H1 (cell line): Measurements from ENCODE around the gene KIAA1671. TPM values are rescaled to one million over a fixed set of nuclear protein-coding genes. Genes with fewer than 3 reads are reported as not detected.

Experiments used
- CTCF ChIA-PET: fragments of 300-600 bp; sonication (Branson Sonifier 250); formaldehyde crosslinking; loops from one replicate; lab custom pipeline; 2021; ENCODE audit not compliant: partially characterized antibody; lab: Charles Lee
- POLR2A ChIA-PET: fragments of 300-600 bp; sonication (Branson Sonifier 250); formaldehyde crosslinking; loops from one replicate; lab custom pipeline; 2021; ENCODE audit warnings: inconsistent platforms; ENCODE audit not compliant: partially characterized antibody; lab: Charles Lee
- DNase-seq, 2 experiments: peaks; one replicate each; pipeline versions ENCODE4 v3.0.0 to v3.0.0-alpha.2; 2010 to 2022; ENCODE audit warnings: low spot score in 2 of 2, low read depth in 1 of 2, mixed read lengths in 1 of 2
- FAIRE-seq: peaks from 2 replicates; lab custom pipeline; 2011; peaks lifted over from hg19 to GRCh38; lab: Jason Lieb, UNC
- H2AFZ ChIP-seq: 2 replicates; pipeline ENCODE4 v1.8.1; 2012; ENCODE audit warnings: low read length, inconsistent platforms
- H2AK5ac ChIP-seq: 2 replicates; pipeline ENCODE4 v1.6.1; 2013; ENCODE audit warnings: low read depth, low read length
- H2BK120ac ChIP-seq: replicated peaks from 2 replicates; pipeline ENCODE3; 2013; ENCODE audit warnings: low read depth, low read length, inconsistent platforms
- H2BK12ac ChIP-seq: 2 replicates; pipeline ENCODE4 v1.6.1; 2013; ENCODE audit warnings: low read depth, low read length
- H2BK15ac ChIP-seq: 2 replicates; pipeline ENCODE4 v1.6.1; 2013; ENCODE audit warnings: low read length
- H2BK20ac ChIP-seq: 2 replicates; pipeline ENCODE4 v1.6.1; 2013; ENCODE audit warnings: low read length
- H2BK5ac ChIP-seq: 2 replicates; pipeline ENCODE4 v1.6.1; 2013; ENCODE audit warnings: low read depth, low read length
- H3K14ac ChIP-seq: 2 replicates; pipeline ENCODE4 v1.6.1; 2013; ENCODE audit warnings: inconsistent platforms; ENCODE audit not compliant: insufficient read length
- H3K18ac ChIP-seq: 2 replicates; pipeline ENCODE4 v1.6.1; 2013; ENCODE audit warnings: low read length; ENCODE audit errors: extremely low read depth
- H3K23ac ChIP-seq: 2 replicates; pipeline ENCODE4 v1.6.1; 2013; ENCODE audit warnings: inconsistent platforms; ENCODE audit not compliant: insufficient read length
- H3K23me2 ChIP-seq: 2 replicates; pipeline ENCODE4 v1.6.1; 2013; ENCODE audit warnings: low read depth, low read length
- H3K27ac ChIP-seq: 2 replicates; pipeline ENCODE4 v1.6.1; 2011; ENCODE audit warnings: low read depth, low read length, inconsistent platforms
- H3K27me3 ChIP-seq, 4 experiments: replicated peaks in 1 of 4; 1 replicate in 1 of 4; 2 replicates in 3 of 4; pipeline versions ENCODE4 v1.6.1 to v1.8.1; 2011 to 2013; ENCODE audit warnings: low read length in 3 of 4, mild to moderate bottlenecking in 3 of 4, inconsistent platforms in 2 of 4, mixed read lengths in 2 of 4, moderate library complexity in 1 of 4; ENCODE audit not compliant: control insufficient read depth in 3 of 4, insufficient read depth in 3 of 4; ENCODE audit errors: extremely low read depth in 1 of 4
- H3K36me3 ChIP-seq, 4 experiments: 2 replicates each; pipeline versions ENCODE4 v1.6.1 to v1.8.1; 2011 to 2013; ENCODE audit warnings: mild to moderate bottlenecking in 4 of 4, low read length in 3 of 4, moderate library complexity in 2 of 4, control low read depth in 1 of 4, inconsistent platforms in 1 of 4; ENCODE audit not compliant: insufficient read depth in 4 of 4, control insufficient read depth in 2 of 4
- H3K4ac ChIP-seq: replicated peaks from 2 replicates; pipeline ENCODE3; 2013; ENCODE audit warnings: low read length, low read depth, mixed read lengths, inconsistent platforms; ENCODE audit not compliant: insufficient read length
- H3K4me1 ChIP-seq, 4 experiments: replicated peaks in 1 of 4; 1 replicate in 1 of 4; 2 replicates in 3 of 4; pipeline versions ENCODE4 v1.6.1 to v1.8.1; 2011 to 2013; ENCODE audit warnings: low read length in 3 of 4, inconsistent platforms in 2 of 4, mixed read lengths in 1 of 4; ENCODE audit not compliant: insufficient read depth in 4 of 4, control insufficient read depth in 3 of 4
- H3K4me2 ChIP-seq, 2 experiments: 2 replicates each; pipeline versions ENCODE4 v1.6.1 to v1.8.1; 2011 to 2013; ENCODE audit warnings: low read depth in 2 of 2, low read length in 2 of 2, control low read depth in 1 of 2, inconsistent platforms in 1 of 2, mild to moderate bottlenecking in 1 of 2; ENCODE audit not compliant: insufficient read depth in 1 of 2
- H3K4me3 ChIP-seq, 4 experiments: fragments of 200-600, 300-600 bp in 1 of 4; sonication (generic), shearing (Covaris generic), sonication (Bioruptor Twin) in 1 of 4; 2 replicates each; pipeline versions ENCODE4 v1.5.1 to v1.8.1; 2011 to 2016; ENCODE audit warnings: low read length in 4 of 4, low read depth in 3 of 4, control low read depth in 2 of 4, inconsistent platforms in 2 of 4, mild to moderate bottlenecking in 2 of 4, mixed read lengths in 1 of 4, moderate library complexity in 1 of 4; ENCODE audit not compliant: insufficient read depth in 2 of 4; ENCODE audit errors: extremely low read depth in 1 of 4
- H3K56ac ChIP-seq: replicated peaks from 2 replicates; pipeline ENCODE3; 2013; ENCODE audit warnings: low read depth, mild to moderate bottlenecking, mixed read lengths, low read length, inconsistent platforms; ENCODE audit not compliant: insufficient read length
- H3K79me1 ChIP-seq: 2 replicates; pipeline ENCODE4 v1.6.1; 2013; ENCODE audit warnings: low read depth, low read length, control low read depth
- H3K79me2 ChIP-seq, 2 experiments: 2 replicates each; pipeline versions ENCODE4 v1.6.1 to v1.8.1; 2012 to 2013; ENCODE audit warnings: low read length in 2 of 2, mild to moderate bottlenecking in 2 of 2, inconsistent platforms in 1 of 2; ENCODE audit not compliant: insufficient read depth in 2 of 2, control insufficient read depth in 1 of 2
- H3K9ac ChIP-seq, 4 experiments: replicated peaks in 1 of 4; 1 replicate in 1 of 4; 2 replicates in 3 of 4; pipeline versions ENCODE4 v1.6.1 to v1.8.1; 2011 to 2013; ENCODE audit warnings: low read depth in 3 of 4, low read length in 3 of 4, control low read depth in 2 of 4, mild to moderate bottlenecking in 2 of 4, moderate library complexity in 2 of 4, inconsistent platforms in 1 of 4; ENCODE audit errors: extremely low read depth in 1 of 4
- H3K9me3 ChIP-seq, 2 experiments: 2 replicates each; pipeline versions ENCODE4 v1.6.1 to v1.8.1; 2012 to 2013; ENCODE audit warnings: mild to moderate bottlenecking in 2 of 2, moderate library complexity in 2 of 2, control low read depth in 1 of 2, inconsistent platforms in 1 of 2, low read depth in 1 of 2, low read length in 1 of 2, mixed read lengths in 1 of 2; ENCODE audit not compliant: insufficient read depth in 2 of 2
- H4K20me1 ChIP-seq, 2 experiments: replicated peaks in 1 of 2; 2 replicates each; pipeline versions ENCODE3 to v1.8.1; 2011 to 2013; ENCODE audit warnings: inconsistent platforms in 2 of 2, low read length in 2 of 2, mild to moderate bottlenecking in 1 of 2; ENCODE audit not compliant: insufficient read depth in 2 of 2, control insufficient read depth in 1 of 2
- H4K5ac ChIP-seq: 2 replicates; pipeline ENCODE4 v1.6.1; 2013; ENCODE audit warnings: low read length, low read depth, mixed read lengths, inconsistent platforms; ENCODE audit not compliant: insufficient read length
- H4K8ac ChIP-seq: 2 replicates; pipeline ENCODE4 v1.8.0; 2013; ENCODE audit warnings: mild to moderate bottlenecking, moderate library complexity, low read length, inconsistent platforms; ENCODE audit not compliant: insufficient read depth; ENCODE audit errors: extremely low read depth
- H4K91ac ChIP-seq: replicated peaks from 2 replicates; pipeline ENCODE3; 2013; ENCODE audit warnings: low read length, mixed read lengths, inconsistent platforms; ENCODE audit not compliant: insufficient read length
- ASH2L ChIP-seq: fragments of 200-600, 300-600 bp; sonication (generic); IDR thresholded peaks from one replicate; pipeline ENCODE4 v1.7.1; 2017; ENCODE audit warnings: low read length
- BRCA1 ChIP-seq: IDR thresholded peaks from 2 replicates; pipeline ENCODE4 v1.6.1; 2012; ENCODE audit warnings: low read depth, low read length, improper control_type of control experiment
- CTBP2 ChIP-seq: IDR thresholded peaks from 2 replicates; pipeline ENCODE4 v1.7.0; 2011; ENCODE audit warnings: borderline replicate concordance, mild to moderate bottlenecking, moderate library complexity, mixed read lengths, low read length; ENCODE audit not compliant: insufficient read depth, insufficient read length
- EZH2 ChIP-seq: fragments of 200-600 bp; sonication (generic); IDR thresholded peaks from 2 replicates; pipeline ENCODE4 v1.7.1; 2012; ENCODE audit warnings: low read depth, mild to moderate bottlenecking, moderate library complexity, low read length, inconsistent platforms; ENCODE audit not compliant: severe bottlenecking
- GTF2F1 ChIP-seq: IDR thresholded peaks from 2 replicates; pipeline ENCODE4 v1.6.1; 2012; ENCODE audit warnings: low read depth, low read length, improper control_type of control experiment, borderline replicate concordance
- HDAC2 ChIP-seq, 2 experiments: fragments of 300-600 bp in 1 of 2; sonication (generic) in 1 of 2; IDR thresholded peaks; 2 replicates each; pipeline ENCODE4 v1.6.1; 2011 to 2012; ENCODE audit warnings: low read depth in 2 of 2, low read length in 2 of 2, mild to moderate bottlenecking in 2 of 2, moderate library complexity in 2 of 2, borderline replicate concordance in 1 of 2, inconsistent platforms in 1 of 2
- JUN ChIP-seq: IDR thresholded peaks from 2 replicates; pipeline ENCODE4 v1.6.1; 2011; ENCODE audit warnings: low read depth, mild to moderate bottlenecking, improper control_type of control experiment, low read length
- JUND ChIP-seq: IDR thresholded peaks from 2 replicates; pipeline ENCODE4 v1.6.1; 2011; ENCODE audit warnings: mild to moderate bottlenecking, improper control_type of control experiment, low read length
- POLR2A ChIP-seq, 2 experiments: IDR thresholded peaks; 1 replicate in 1 of 2; 2 replicates in 1 of 2; pipeline ENCODE4 v1.6.1; 2011; ENCODE audit warnings: low read depth in 2 of 2, low read length in 2 of 2, mild to moderate bottlenecking in 2 of 2; ENCODE audit errors: control extremely low read depth in 1 of 2
- POLR2AphosphoS5 ChIP-seq: IDR thresholded peaks from 2 replicates; pipeline ENCODE4 v1.6.1; 2011; ENCODE audit warnings: low read depth, low read length
- RNF2 ChIP-seq: fragments of 200-900, 300-1000 bp; sonication (generic); IDR thresholded peaks from 2 replicates; pipeline ENCODE4 v1.7.1; 2016; ENCODE audit warnings: borderline replicate concordance, low read depth, mild to moderate bottlenecking, antibody characterized with exemption, low read length; ENCODE audit not compliant: poor library complexity, severe bottlenecking; ENCODE audit errors: missing control alignments
- TCF12 ChIP-seq: IDR thresholded peaks from 2 replicates; pipeline ENCODE4 v1.6.1; 2011; ENCODE audit warnings: low read depth, mild to moderate bottlenecking, low read length
- WGBS, 2 experiments: shearing (Covaris generic) in 1 of 2; methylation state at CpG; one replicate each; pipeline versions ENCODE4 v1.1.6 to v1.1.7; 2013 to 2015; ENCODE audit warnings: low lambda C conversion rate in 2 of 2, mixed read lengths in 2 of 2, inconsistent platforms in 1 of 2, low coverage in 1 of 2, missing lambda C conversion rate in 1 of 2; ENCODE audit not compliant: insufficient replicate concordance in 2 of 2, insufficient coverage in 1 of 2, insufficient read length in 1 of 2; ENCODE audit errors: extremely low coverage in 1 of 2, missing lambda C conversion rate in 1 of 2; 5-methylcytosine and 5-hydroxymethylcytosine counted together
- polyA plus RNA-seq, 7 experiments: library from polyadenylated mRNA; depleted of rRNA in 3 of 7; stranded (reverse) in 5 of 7; unstranded in 2 of 7; fragments of >200 nt in 5 of 7; fragments of 200-250 nt in 2 of 7; gene quantifications; 1 replicate in 5 of 7; 2 replicates in 1 of 7; 4 replicates in 1 of 7; pipeline versions ENCODE4 v1.2.1 to v1.2.3, GENCODE V29; 2011 to 2013; ENCODE audit warnings: missing spikeins in 2 of 7, mixed read lengths in 2 of 7
- total RNA-seq: library from RNA; stranded (reverse); fragmentation: NEBNext Ultra II Directional; extraction: Animal tissue kit (Norgen Biotek cat#: 25700); gene quantifications from 2 replicates; pipeline ENCODE4 v1.2.1, GENCODE V29; 2021
- TF ChIP-seq, protein P1 (sequence below): IDR thresholded peaks from 2 replicates; pipeline ENCODE4 v1.6.1; 2011; ENCODE audit warnings: low read length, improper control_type of control experiment

KIAA1671 gene
- total and polyA plus RNA-seq, 2 of the 8 experiments (the other 6 are each of a cell fraction or from before 2014, with no cell fraction given) = 6.4 to 23.9 TPM

DNA sequence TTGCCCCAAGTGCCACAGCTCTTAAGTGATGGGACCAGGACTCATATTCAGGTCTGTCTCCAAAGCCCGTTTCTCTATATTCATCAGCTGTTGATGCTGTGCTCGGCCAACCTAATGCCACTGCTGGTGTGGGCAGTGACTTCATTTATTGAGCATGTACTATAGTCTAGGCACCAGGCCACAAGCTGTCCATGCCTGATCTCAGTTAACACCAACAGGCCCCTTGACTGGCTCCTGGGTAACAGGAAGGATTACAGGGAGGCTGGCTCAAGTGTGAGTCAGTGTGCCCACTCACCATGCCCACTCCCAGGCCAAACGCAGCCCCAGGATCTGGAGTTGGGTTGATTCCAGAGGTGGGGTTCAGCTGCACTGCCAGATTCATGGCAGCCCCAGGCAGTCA lies 258.3 kb downstream of the KIAA1671 start:
- Histone ChIP-seq H3K9ac (no peak overlapping the region), H3K79me2 (no peaks in the 10 kb centered on the region), H2AK5ac (no peak overlapping the region), H3K4me2 (no peak overlapping the region), H2AFZ (no peak overlapping the region), H3K4ac (no peak overlapping the region), H3K56ac (no peak overlapping the region), H4K20me1 (no peaks in the 10 kb centered on the region), H3K23ac (no peak overlapping the region), H3K27ac (no peak overlapping the region), H2BK15ac (no peak overlapping the region), H3K23me2 (peaks cover 4% of the 10 kb centered on the region; the same call in 1 of the 2 replicates), H2BK12ac (no peak overlapping the region), H3K18ac (no peak overlapping the region), H2BK120ac (no peak overlapping the region), H3K36me3 (no peaks in the 10 kb centered on the region), H4K8ac (no peak overlapping the region), H3K27me3 (no peaks in the 10 kb centered on the region), H3K9me3 (peaks cover 3 to 5% of the 10 kb centered on the region in 2 experiments; a peak in 1 of 4 replicates), H4K5ac (no peak overlapping the region), H3K14ac (no peak overlapping the region), H2BK20ac (no peak overlapping the region), H3K79me1 (no peaks in the 10 kb centered on the region), H3K4me1 (peaks cover 0 to 2% (median 0%) of the 10 kb centered on the region in 4 experiments; a peak in 1 of 7 replicates), H4K91ac (no peak overlapping the region), H3K4me3 (no peak overlapping the region), H2BK5ac (no peak overlapping the region)
- ChIA-PET CTCF (interaction anchor here (0.5 to 3.5 kb wide), 8 partner anchors 8 to 303 kb away, joined by 3 to 18 read pairs (median 3); partner anchors contain the start of gene CRYBB3), POLR2A (interaction anchor here (1.0 kb wide), 1 partner anchor 8 kb away, joined by 3 read pairs; no protein-coding TSS in a partner anchor)
- DNase-seq (no peak), FAIRE-seq (no peak)
- 84% methylated on average over 3 of the region's 3 CpGs; no CpG with 5 or more reads in 1 of the 2 experiments for WGBS, 2 experiments
- TF ChIP-seq BRCA1 = no peak
- TF ChIP-seq JUND = no peak
- TF ChIP-seq ASH2L = no peak
- TF ChIP-seq JUN = no peak
- TF ChIP-seq HDAC2 (IDR thresholded peaks at IDR 0.05; ENCODE audit: borderline replicate concordance in 1 of 2, low read depth in 2 of 2, low read length in 2 of 2) = no peak
- TF ChIP-seq POLR2AphosphoS5 = no peak
- no peak for TF ChIP-seq CTBP2
- no peak for TF ChIP-seq EZH2
- TF ChIP-seq POLR2A (IDR thresholded peaks at IDR 0.05; ENCODE audit: control extremely low read depth in 1 of 2, low read depth in 2 of 2, low read length in 2 of 2) = no peak
- TF ChIP-seq RNF2 = no peak
- TF ChIP-seq, protein P1, sequence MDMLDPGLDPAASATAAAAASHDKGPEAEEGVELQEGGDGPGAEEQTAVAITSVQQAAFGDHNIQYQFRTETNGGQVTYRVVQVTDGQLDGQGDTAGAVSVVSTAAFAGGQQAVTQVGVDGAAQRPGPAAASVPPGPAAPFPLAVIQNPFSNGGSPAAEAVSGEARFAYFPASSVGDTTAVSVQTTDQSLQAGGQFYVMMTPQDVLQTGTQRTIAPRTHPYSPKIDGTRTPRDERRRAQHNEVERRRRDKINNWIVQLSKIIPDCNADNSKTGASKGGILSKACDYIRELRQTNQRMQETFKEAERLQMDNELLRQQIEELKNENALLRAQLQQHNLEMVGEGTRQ = no peak
- TF ChIP-seq TCF12 = no peak
- TF ChIP-seq GTF2F1 = no peak
